Natural killer cell (primary cell): Measurements from ENCODE around the gene SKI. TPM values are rescaled to one million over a fixed set of nuclear protein-coding genes. Genes with fewer than 3 reads are reported as not detected.
A peak's percentile ranks its signal among the peaks of the same experiment; 100 is the strongest.

ENCODE experiments used
- ATAC-seq, 3 donors: fragments of 150-1000 bp in 2 of 3; fragments of 200-7000 bp in 1 of 3; cut with Tn5 transposase; 1 replicate in 1 of 3; 2 replicates in 2 of 3; pipeline ENCODE4 v1.10.0; 2021; ENCODE audit warnings: mild to moderate bottlenecking in 2 of 3, moderate library complexity in 2 of 3
- DNase-seq, 2 donors: peaks; one replicate each; pipeline versions ENCODE4 v3.0.0 to v3.0.0-alpha.2; 2013 to 2021; ENCODE audit warnings: mixed read lengths in 1 of 2
- H3K27ac ChIP-seq: one replicate; pipeline ENCODE4 v1.5.1; 2013; ENCODE audit warnings: mild to moderate bottlenecking, low read length
- H3K27me3 ChIP-seq: one replicate; pipeline ENCODE4 v1.6.1; 2013; ENCODE audit warnings: low read length; ENCODE audit not compliant: control insufficient read depth, insufficient read depth
- H3K36me3 ChIP-seq: one replicate; pipeline ENCODE4 v1.6.1; 2013; ENCODE audit warnings: low read length; ENCODE audit not compliant: control insufficient read depth, insufficient read depth
- H3K4me1 ChIP-seq: one replicate; pipeline ENCODE4 v1.6.1; 2013; ENCODE audit warnings: low read length; ENCODE audit not compliant: control insufficient read depth, insufficient read depth
- H3K4me3 ChIP-seq: one replicate; pipeline ENCODE4 v1.5.1; 2013; ENCODE audit warnings: low read length
- H3K9me3 ChIP-seq: one replicate; pipeline ENCODE4 v1.6.1; 2013; ENCODE audit warnings: low read length; ENCODE audit not compliant: control insufficient read depth, insufficient read depth
- H3K27ac Mint-ChIP-seq, 2 donors: one replicate each; pipeline ENCODE4 v1.8.0; 2022; ENCODE audit warnings: mild to moderate bottlenecking in 2 of 2, mixed read lengths in 2 of 2, moderate library complexity in 1 of 2
- H3K27me3 Mint-ChIP-seq, 2 donors: one replicate each; pipeline ENCODE4 v1.8.0; 2022; ENCODE audit warnings: low read depth in 2 of 2, mixed read lengths in 2 of 2
- H3K36me3 Mint-ChIP-seq: one replicate; pipeline ENCODE4 v1.8.0; 2022; ENCODE audit warnings: mixed read lengths
- H3K4me1 Mint-ChIP-seq, 2 donors: one replicate each; pipeline ENCODE4 v1.8.0; 2022; ENCODE audit warnings: mixed read lengths in 2 of 2
- H3K4me3 Mint-ChIP-seq: one replicate; pipeline ENCODE4 v1.8.0; 2022; ENCODE audit warnings: mild to moderate bottlenecking, moderate library complexity, mixed read lengths
- H3K9me3 Mint-ChIP-seq, 2 donors: one replicate each; pipeline ENCODE4 v1.8.0; 2022; ENCODE audit warnings: mixed read lengths in 2 of 2
- WGBS: methylation state at CpG from one replicate; pipeline ENCODE4 v1.1.7; 2013; ENCODE audit warnings: missing lambda C conversion rate; ENCODE audit not compliant: insufficient coverage; 5-methylcytosine and 5-hydroxymethylcytosine counted together
- intact Hi-C: fragments of 100-400 bp; cut with micrococcal nuclease; formaldehyde crosslinking; loops from one replicate; pipeline ENCODE4 v1.14.2; 2022
- total RNA-seq, 4 donors: library from RNA; stranded (reverse); fragments of 120-200 nt in 1 of 4; gene quantifications; one replicate each; pipeline versions ENCODE4 v1.2.3 to v1.2.4, GENCODE V29; 2013 to 2022
- TF ChIP-seq, protein P1 (sequence below): fragments of 200-600 bp; IDR thresholded peaks from one replicate; pipeline ENCODE4 v1.8.0; 2022; ENCODE audit warnings: antibody characterized with exemption

The SKI gene
- total RNA-seq, 3 donors from 2014 or later (not counting 1 experiment from before 2014, with no cell fraction given) = 96.9 to 145 (median 140) TPM

DNA sequence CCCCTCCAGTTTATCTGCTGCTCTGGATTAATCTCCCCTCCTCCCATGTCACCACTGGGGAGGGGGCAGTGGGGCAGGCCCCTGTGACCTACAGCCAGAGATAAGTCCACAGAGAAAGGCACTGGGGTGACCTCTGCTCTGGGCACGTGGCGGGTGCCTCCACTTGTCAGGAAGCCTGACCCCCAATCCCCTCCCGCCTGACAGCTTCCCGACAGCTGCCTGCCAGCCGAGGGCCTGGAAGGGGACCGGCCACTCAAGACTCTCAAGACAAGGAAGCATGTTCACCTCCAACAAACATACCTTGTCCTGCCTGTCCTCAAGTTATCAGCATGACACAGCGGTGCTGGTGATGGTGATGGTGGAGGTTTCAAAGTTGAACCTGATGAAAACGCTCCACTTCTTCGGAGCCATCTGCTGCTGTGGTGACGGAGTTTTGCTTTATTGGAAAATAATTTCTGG lies 30.4 kb upstream of the SKI start:
- peak overlapping the region in 1 of 2 donors; percentile 93 for H3K27ac Mint-ChIP-seq
- no peak overlapping the region for H3K27ac ChIP-seq
- 97% methylated on average over 10 of the region's 10 CpGs for WGBS

DNA sequence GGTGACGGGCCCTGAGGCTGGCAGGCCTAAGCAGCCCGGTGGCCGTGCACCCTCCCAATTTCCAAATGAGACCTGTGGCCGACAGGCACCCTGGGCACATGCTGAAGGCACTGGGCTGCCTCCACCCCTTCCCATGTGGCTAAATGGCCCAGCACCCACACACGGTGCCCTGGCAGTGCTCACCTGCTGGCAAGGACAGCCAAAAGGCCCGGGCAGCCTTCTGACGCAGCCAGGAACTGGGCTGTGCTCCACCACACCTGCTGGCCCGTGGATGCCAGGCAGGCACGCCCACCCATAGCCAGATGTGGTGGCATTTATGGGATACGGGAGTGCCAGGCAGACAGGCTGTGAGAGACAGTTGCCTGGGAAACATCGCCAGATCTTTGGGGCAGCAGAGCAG lies 29.5 kb upstream of the SKI start:
- Mint-ChIP-seq H3K4me1 (peaks cover 16 to 33% of the 10 kb centered on the region in 2 donors), H3K36me3 (no peaks in the 10 kb centered on the region), H3K27ac (peak overlapping the region; percentile 90 to 93), H3K9me3 (no peaks in the 10 kb centered on the region), H3K27me3 (no peaks in the 10 kb centered on the region), H3K4me3 (peak overlapping the region; percentile 86)
- Histone ChIP-seq H3K27ac (peak overlapping the region; percentile 96), H3K4me1 (peaks cover 48% of the 10 kb centered on the region), H3K4me3 (no peak overlapping the region), H3K27me3 (no peaks in the 10 kb centered on the region), H3K36me3 (no peaks in the 10 kb centered on the region), H3K9me3 (no peaks in the 10 kb centered on the region)
- intact Hi-C loops = loop anchor here (2.0 to 10.0 kb wide), 4 partner anchors 34 to 446 kb away; no protein-coding TSS in a partner anchor
- DNase-seq (no peak), ATAC-seq (no peak)
- TF ChIP-seq, protein P1, sequence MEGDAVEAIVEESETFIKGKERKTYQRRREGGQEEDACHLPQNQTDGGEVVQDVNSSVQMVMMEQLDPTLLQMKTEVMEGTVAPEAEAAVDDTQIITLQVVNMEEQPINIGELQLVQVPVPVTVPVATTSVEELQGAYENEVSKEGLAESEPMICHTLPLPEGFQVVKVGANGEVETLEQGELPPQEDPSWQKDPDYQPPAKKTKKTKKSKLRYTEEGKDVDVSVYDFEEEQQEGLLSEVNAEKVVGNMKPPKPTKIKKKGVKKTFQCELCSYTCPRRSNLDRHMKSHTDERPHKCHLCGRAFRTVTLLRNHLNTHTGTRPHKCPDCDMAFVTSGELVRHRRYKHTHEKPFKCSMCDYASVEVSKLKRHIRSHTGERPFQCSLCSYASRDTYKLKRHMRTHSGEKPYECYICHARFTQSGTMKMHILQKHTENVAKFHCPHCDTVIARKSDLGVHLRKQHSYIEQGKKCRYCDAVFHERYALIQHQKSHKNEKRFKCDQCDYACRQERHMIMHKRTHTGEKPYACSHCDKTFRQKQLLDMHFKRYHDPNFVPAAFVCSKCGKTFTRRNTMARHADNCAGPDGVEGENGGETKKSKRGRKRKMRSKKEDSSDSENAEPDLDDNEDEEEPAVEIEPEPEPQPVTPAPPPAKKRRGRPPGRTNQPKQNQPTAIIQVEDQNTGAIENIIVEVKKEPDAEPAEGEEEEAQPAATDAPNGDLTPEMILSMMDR = no peak
- WGBS = 84% methylated on average over 11 of the region's 11 CpGs

More for the DNA sequence above, 30.4 kb upstream of the SKI start:
- no peak overlapping the region for H3K4me3 Mint-ChIP-seq
- ATAC-seq (no peak), DNase-seq (no peak)
- intact Hi-C loops = loop anchor here (2.0 to 10.0 kb wide), 4 partner anchors 35 to 447 kb away; no protein-coding TSS in a partner anchor
- TF ChIP-seq, protein P1 = no peak
- Histone ChIP-seq H3K27me3 (no peaks in the 10 kb centered on the region), H3K4me3 (no peak overlapping the region), H3K4me1 (peaks cover 53% of the 10 kb centered on the region), H3K9me3 (no peaks in the 10 kb centered on the region), H3K36me3 (no peaks in the 10 kb centered on the region)
- H3K27me3 Mint-ChIP-seq = no peaks in the 10 kb centered on the region
- no peaks in the 10 kb centered on the region for H3K36me3 Mint-ChIP-seq
- H3K4me1 Mint-ChIP-seq = peaks cover 16 to 29% of the 10 kb centered on the region in 2 donors
- no peaks in the 10 kb centered on the region for H3K9me3 Mint-ChIP-seq

DNA sequence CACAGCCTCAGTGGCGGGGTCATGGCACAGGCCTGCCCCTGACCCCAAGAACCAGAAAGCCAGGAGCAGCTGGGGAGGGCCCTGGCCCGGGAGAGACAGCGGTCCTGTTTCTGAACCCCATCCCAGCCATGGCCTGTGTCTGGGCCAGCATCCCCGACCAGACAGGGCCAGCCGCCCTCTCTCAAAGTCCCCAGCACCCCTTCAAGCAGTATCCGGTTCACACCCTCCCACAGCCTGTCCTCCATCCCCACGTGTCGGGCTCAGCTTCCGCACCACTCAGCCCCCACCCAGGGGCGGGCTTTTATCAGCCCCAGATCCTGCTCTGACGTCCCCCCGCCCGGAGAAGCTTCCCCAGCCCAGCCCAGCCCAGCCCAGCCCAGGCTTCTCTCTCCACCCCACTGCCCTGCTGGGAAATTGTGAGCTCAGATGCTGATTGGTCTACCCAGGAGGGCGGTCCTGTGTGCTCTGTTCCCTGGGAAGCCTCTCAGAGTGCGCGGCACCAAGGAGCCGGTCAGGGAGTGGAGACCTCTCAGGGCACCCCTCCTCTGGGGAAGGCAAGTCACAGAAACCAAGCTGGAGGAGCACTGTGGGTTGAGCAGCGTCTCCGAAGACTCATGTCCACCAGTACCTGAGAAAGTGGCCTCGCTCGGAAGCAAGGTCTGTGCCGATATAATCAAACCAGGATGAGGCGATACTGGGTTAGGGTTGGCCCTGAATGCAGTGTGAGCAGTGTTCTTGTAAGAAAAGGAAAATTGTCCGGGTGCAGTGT lies 28.9 kb upstream of the SKI start:
- no peaks in the 10 kb centered on the region for H3K36me3 Mint-ChIP-seq
- H3K4me3 Mint-ChIP-seq = peak overlapping the region; percentile 86
- H3K9me3 Mint-ChIP-seq = no peaks in the 10 kb centered on the region
- ATAC-seq (peak; percentile 75 to 87 (median 77)), DNase-seq (peak; percentile 74 to 91)
- peaks cover 18 to 31% of the 10 kb centered on the region in 2 donors for H3K4me1 Mint-ChIP-seq
- intact Hi-C loops = loop anchor here (1.0 to 10.0 kb wide), 5 partner anchors 33 to 446 kb away; no protein-coding TSS in a partner anchor
- Histone ChIP-seq H3K4me1 (peaks cover 49% of the 10 kb centered on the region), H3K27ac (peak overlapping the region; percentile 96), H3K4me3 (peak overlapping the region; percentile 68), H3K9me3 (no peaks in the 10 kb centered on the region), H3K27me3 (no peaks in the 10 kb centered on the region), H3K36me3 (no peaks in the 10 kb centered on the region)
- H3K27ac Mint-ChIP-seq = peak overlapping the region; percentile 90 to 93
- TF ChIP-seq, protein P1 = no peak
- WGBS = 12% methylated on average over 24 of the region's 24 CpGs
- H3K27me3 Mint-ChIP-seq = no peaks in the 10 kb centered on the region
